A549 treated with AZD9567 at 1 μM for 4 hours (cell line): ENCODE measurements around the gene PYCR2. TPM values are rescaled to one million over a fixed set of nuclear protein-coding genes. Genes with fewer than 3 reads are reported as not detected.

Experiments
- total RNA-seq: library from RNA; stranded (reverse); fragments of 200-300 nt; extraction: Qiagen RNA extraction; gene quantifications from 5 replicates; pipeline ENCODE4 v1.2.3, GENCODE V29; 2022; ENCODE audit not compliant: insufficient read depth

PYCR2 gene
- 53.6 to 63.4 TPM (median 57.8 TPM) in 5 replicates for total RNA-seq

GRCh38 chr1:225923692-225924555 lies at the start of gene PYCR2:
TSS of gene PYCR2 (minus strand) at chr1:225924250. CDS start at chr1:225924110, 140 bp downstream.

GRCh38 chr1:225941187-225941941 lies 17.3 kb upstream of the PYCR2 start, which contains the start of gene LEFTY2:
TSS of gene LEFTY2 (minus strand) at chr1:225941220. CDS start at chr1:225941140, 80 bp downstream.

GRCh38 chr1:225888898-225889601 lies 35.0 kb downstream of the PYCR2 start, which contains the start of gene LEFTY1:
TSS of gene LEFTY1 (minus strand) at chr1:225889146. CDS start at chr1:225889066, 80 bp downstream.

GRCh38 chr1:225881959-225882693 lies 41.9 kb downstream of the PYCR2 start, which contains the start of gene TMEM63A:
TSS of gene TMEM63A (minus strand) at chr1:225882380. CDS start at chr1:225877580, 4,800 bp downstream.

Other genes starting within 250 kb of the PYCR2 start
- 234 to 517 TPM (median 255 TPM) in 5 replicates for gene SRP9, start 146.4 kb downstream of the PYCR2 start, total RNA-seq
- 193 to 297 TPM (median 215 TPM) in 5 replicates for gene EPHX1, start 114.1 kb downstream of the PYCR2 start, total RNA-seq
- 5.2 to 6.5 TPM (median 5.3 TPM) in 5 replicates for gene TMEM63A, start 41.9 kb downstream of the PYCR2 start, total RNA-seq
- gene LEFTY1, start 35.1 kb downstream of the PYCR2 start, total RNA-seq, result 0.55 to 1.2 TPM (median 0.95 TPM) in 4 of 5 replicates, not detected in the other
- 0.13 to 0.25 TPM (median 0.15 TPM) in 3 of 5 replicates, not detected in the others for gene LEFTY2, start 17.0 kb upstream of the PYCR2 start, total RNA-seq
- 6.8 to 10.6 TPM (median 7.6 TPM) in 5 replicates for gene SDE2, start 75.1 kb upstream of the PYCR2 start, total RNA-seq
- gene H3-3A, start 138.5 kb upstream of the PYCR2 start, total RNA-seq, result 407 to 479 TPM (median 458 TPM) in 5 replicates